ENCODE results near the gene CDH8.
"Not testable (repeated sequence)": the region's sequence is repeated elsewhere in the genome, so short reads cannot be mapped to it uniquely, and the experiment has no call there.

Gene CDH8

DNA sequence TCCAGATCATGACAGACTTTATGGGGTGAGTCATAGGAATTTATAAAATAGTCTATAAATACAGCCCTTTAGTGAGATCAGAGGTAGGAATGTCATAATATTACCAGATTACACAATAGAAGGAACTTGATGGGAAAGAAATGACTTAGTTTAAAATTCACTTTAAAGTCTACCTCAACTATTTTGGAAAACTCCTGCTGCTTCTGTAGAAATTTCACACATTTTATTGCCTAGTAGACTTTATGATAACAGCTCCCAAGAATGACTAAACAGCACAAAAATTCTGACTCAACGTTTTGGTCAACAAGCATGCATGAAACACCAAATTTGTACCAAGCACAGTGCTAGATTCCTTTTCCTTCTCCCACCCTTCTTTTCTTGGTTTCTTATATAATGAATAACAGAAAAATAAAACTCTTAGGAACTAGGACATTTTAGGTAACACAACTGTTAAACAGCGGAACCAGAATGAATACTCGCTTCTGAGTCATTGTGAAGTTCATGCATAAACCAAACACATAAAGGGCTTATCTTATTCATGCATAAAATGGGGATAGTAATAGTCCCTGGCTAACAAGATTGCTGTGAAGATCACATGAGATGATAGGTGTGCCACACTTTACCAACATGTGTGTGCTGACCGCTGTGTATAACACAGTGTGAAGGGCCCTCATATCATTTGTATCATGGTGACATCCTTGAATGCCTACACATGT lies 243.9 kb downstream of the CDH8 start:
- no peak for DNase-seq (ENCODE audit: insufficient read length, low spot score)
- TF ChIP-seq POLR2AphosphoS5 (IDR thresholded peaks at IDR 0.05; ENCODE audit: low read depth, low read length) (no peak), POU2F2 (IDR thresholded peaks at IDR 0.05; ENCODE audit: low read depth, low read length) (no peak), POLR2A (IDR thresholded peaks at IDR 0.05; ENCODE audit: low read depth, low read length) (no peak), TAF1 (IDR thresholded peaks at IDR 0.05; ENCODE audit: low read depth, low read length) (no peak), SPI1 (IDR thresholded peaks at IDR 0.05; ENCODE audit: low read depth, low read length) (no peak), PAX5 (IDR thresholded peaks at IDR 0.05; ENCODE audit: insufficient read depth, low read length, severe bottlenecking) (no peak)

GRCh38 chr16:61791464-61791863 lies 244.8 kb downstream of the CDH8 start:
- DNase-seq (ENCODE audit: insufficient read length, low spot score) = no peak
- FAIRE-seq = no peak
- TF ChIP-seq PAX5 (IDR thresholded peaks at IDR 0.05; ENCODE audit: insufficient read depth, low read length, severe bottlenecking) (no peak), POU2F2 (IDR thresholded peaks at IDR 0.05; ENCODE audit: low read depth, low read length) (no peak), POLR2AphosphoS5 (IDR thresholded peaks at IDR 0.05; ENCODE audit: low read depth, low read length) (no peak), SPI1 (IDR thresholded peaks at IDR 0.05; ENCODE audit: low read depth, low read length) (no peak), TAF1 (IDR thresholded peaks at IDR 0.05; ENCODE audit: low read depth, low read length) (no peak), POLR2A (IDR thresholded peaks at IDR 0.05; ENCODE audit: low read depth, low read length) (no peak)

More for the DNA sequence above, 243.9 kb downstream of the CDH8 start:
- no peak for FAIRE-seq

DNA sequence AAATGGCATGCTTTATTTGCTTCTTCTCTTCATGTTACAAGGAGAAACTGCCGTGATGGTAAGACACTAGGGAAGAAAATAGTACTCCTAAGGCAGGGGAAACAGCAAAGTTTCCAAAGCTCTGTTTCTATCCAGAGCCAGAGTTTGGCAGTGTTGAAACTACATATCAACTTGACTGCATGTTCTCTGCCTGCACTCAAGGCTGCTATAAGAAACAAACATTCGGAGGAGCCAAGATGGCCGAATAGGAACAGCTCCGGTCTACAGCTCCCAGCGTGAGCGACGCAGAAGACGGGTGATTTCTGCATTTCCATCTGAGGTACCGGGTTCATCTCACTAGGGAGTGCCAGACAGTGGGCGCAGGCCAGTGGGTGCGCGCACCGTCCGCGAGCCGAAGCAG lies 254.4 kb downstream of the CDH8 start:
- FAIRE-seq; DNase-seq (ENCODE audit: insufficient read length, low spot score): not testable (repeated sequence)

GRCh38 chr16:61780161-61780560 lies 256.1 kb downstream of the CDH8 start:
- DNase-seq (ENCODE audit: insufficient read length, low spot score) (no peak), FAIRE-seq (no peak)
- TF ChIP-seq POLR2AphosphoS5 (IDR thresholded peaks at IDR 0.05; ENCODE audit: low read depth, low read length) (no peak), POU2F2 (IDR thresholded peaks at IDR 0.05; ENCODE audit: low read depth, low read length) (no peak), POLR2A (IDR thresholded peaks at IDR 0.05; ENCODE audit: low read depth, low read length) (no peak), TAF1 (IDR thresholded peaks at IDR 0.05; ENCODE audit: low read depth, low read length) (no peak), PAX5 (IDR thresholded peaks at IDR 0.05; ENCODE audit: insufficient read depth, low read length, severe bottlenecking) (no peak), SPI1 (IDR thresholded peaks at IDR 0.05; ENCODE audit: low read depth, low read length) (no peak)

GRCh38 chr16:61770301-61770700 lies 265.9 kb downstream of the CDH8 start:
- no peak for FAIRE-seq
- no peak for DNase-seq (ENCODE audit: insufficient read length, low spot score)

DNA sequence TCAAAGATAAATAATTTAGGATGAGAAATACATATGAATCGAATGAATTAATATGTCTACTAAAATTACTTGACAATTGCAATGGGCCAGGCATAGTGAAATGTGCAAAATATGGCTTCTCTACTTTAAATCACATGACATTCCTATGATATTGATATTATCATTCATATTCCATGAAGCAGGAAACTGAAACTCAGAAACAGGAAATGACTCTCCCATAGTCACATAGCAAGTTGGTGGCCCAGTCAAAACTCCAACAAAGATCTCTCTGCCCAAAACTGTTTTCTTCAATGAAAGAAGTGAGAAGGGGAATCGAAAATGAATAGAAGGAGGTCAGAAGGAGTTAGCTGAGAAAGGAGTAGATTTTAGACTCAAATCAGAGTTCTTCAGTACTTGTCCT lies 272.2 kb downstream of the CDH8 start:
- TF ChIP-seq POU2F2 (IDR thresholded peaks at IDR 0.05; ENCODE audit: low read depth, low read length) (no peak), POLR2A (IDR thresholded peaks at IDR 0.05; ENCODE audit: low read depth, low read length) (no peak), SPI1 (IDR thresholded peaks at IDR 0.05; ENCODE audit: low read depth, low read length) (no peak), POLR2AphosphoS5 (IDR thresholded peaks at IDR 0.05; ENCODE audit: low read depth, low read length) (no peak), TAF1 (IDR thresholded peaks at IDR 0.05; ENCODE audit: low read depth, low read length) (no peak), PAX5 (IDR thresholded peaks at IDR 0.05; ENCODE audit: insufficient read depth, low read length, severe bottlenecking) (no peak)
- no peak for DNase-seq (ENCODE audit: insufficient read length, low spot score)
- FAIRE-seq = no peak

More at GRCh38 chr16:61770301-61770700, 265.9 kb downstream of the CDH8 start:
- no peak for TF ChIP-seq POLR2A (IDR thresholded peaks at IDR 0.05; ENCODE audit: low read depth, low read length)
- TF ChIP-seq POLR2AphosphoS5 (IDR thresholded peaks at IDR 0.05; ENCODE audit: low read depth, low read length) = no peak
- TF ChIP-seq POU2F2 (IDR thresholded peaks at IDR 0.05; ENCODE audit: low read depth, low read length) = no peak
- no peak for TF ChIP-seq PAX5 (IDR thresholded peaks at IDR 0.05; ENCODE audit: insufficient read depth, low read length, severe bottlenecking)
- no peak for TF ChIP-seq SPI1 (IDR thresholded peaks at IDR 0.05; ENCODE audit: low read depth, low read length)
- no peak for TF ChIP-seq TAF1 (IDR thresholded peaks at IDR 0.05; ENCODE audit: low read depth, low read length)

DNA sequence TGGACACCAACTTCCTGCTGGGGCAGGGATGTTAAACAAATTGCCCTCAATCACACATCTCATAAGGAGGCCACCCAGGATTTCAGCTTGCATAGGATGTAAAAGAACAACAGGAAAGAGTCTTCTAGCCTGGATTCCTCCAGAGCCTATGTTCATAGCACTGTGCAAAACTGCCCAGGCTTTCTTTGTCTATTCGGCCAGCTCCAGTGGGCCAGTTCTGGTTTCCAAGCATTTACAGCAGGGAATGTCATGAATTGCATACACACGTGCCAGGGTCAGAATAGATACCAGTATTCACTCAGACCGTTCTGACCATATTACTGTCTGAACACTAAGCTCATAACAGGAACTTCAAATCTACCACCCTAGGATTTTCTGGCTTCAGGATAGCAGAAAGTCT lies 273.2 kb downstream of the CDH8 start:
- DNase-seq (ENCODE audit: insufficient read length, low spot score) (no peak), FAIRE-seq (no peak)
- no peak for TF ChIP-seq POLR2AphosphoS5 (IDR thresholded peaks at IDR 0.05; ENCODE audit: low read depth, low read length)
- no peak for TF ChIP-seq SPI1 (IDR thresholded peaks at IDR 0.05; ENCODE audit: low read depth, low read length)
- no peak for TF ChIP-seq PAX5 (IDR thresholded peaks at IDR 0.05; ENCODE audit: insufficient read depth, low read length, severe bottlenecking)
- no peak for TF ChIP-seq TAF1 (IDR thresholded peaks at IDR 0.05; ENCODE audit: low read depth, low read length)
- TF ChIP-seq POLR2A (IDR thresholded peaks at IDR 0.05; ENCODE audit: low read depth, low read length) = no peak
- TF ChIP-seq POU2F2 (IDR thresholded peaks at IDR 0.05; ENCODE audit: low read depth, low read length) = no peak

DNA sequence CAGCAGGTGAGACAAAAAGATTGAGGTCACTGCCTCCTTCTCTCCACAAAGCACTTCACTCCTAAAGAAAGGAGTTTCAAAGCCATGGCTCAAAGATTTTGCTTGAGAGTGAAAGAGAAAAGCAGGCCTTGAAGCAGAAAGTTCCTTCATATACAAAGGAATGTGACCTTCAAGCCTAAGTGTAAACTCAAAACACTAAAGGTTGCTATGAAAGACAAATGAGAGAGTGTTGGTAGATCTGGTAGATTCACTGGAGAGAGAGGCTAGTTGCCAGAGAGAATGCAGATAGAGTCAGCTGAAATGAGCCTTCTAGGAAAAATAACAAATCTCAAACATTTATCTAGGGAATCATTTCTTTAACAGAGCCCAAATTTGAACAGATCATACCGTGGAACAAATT lies 305.2 kb downstream of the CDH8 start:
- FAIRE-seq (no peak), DNase-seq (ENCODE audit: insufficient read length, low spot score) (no peak)
- TF ChIP-seq POU2F2 (IDR thresholded peaks at IDR 0.05; ENCODE audit: low read depth, low read length) (no peak), POLR2A (IDR thresholded peaks at IDR 0.05; ENCODE audit: low read depth, low read length) (no peak)

DNA sequence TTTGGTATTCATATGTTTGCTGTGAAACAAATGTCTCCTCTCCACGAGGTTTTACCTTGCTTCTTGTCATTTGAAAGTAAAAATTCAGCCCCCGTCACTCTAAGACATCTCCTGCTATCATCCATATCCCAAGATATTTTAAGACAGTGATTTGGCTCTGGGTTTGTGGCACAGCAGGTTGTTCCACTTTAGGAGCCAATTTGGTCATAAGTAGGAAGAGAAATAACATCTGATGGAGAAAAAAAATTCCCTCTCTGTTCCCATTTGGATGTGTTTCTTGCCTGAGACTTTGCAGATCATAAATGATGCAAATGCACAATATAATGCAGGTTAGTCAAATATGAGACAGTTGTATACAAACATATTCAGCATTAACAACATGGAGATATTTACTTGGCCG lies 309.5 kb downstream of the CDH8 start:
- DNase-seq (ENCODE audit: insufficient read length, low spot score) (no peak), FAIRE-seq (no peak)
- no peak for TF ChIP-seq POLR2A (IDR thresholded peaks at IDR 0.05; ENCODE audit: low read depth, low read length)
- TF ChIP-seq SPI1 (IDR thresholded peaks at IDR 0.05; ENCODE audit: low read depth, low read length) = no peak
- TF ChIP-seq POU2F2 (IDR thresholded peaks at IDR 0.05; ENCODE audit: low read depth, low read length) = no peak
- TF ChIP-seq TAF1 (IDR thresholded peaks at IDR 0.05; ENCODE audit: low read depth, low read length) = no peak
- no peak for TF ChIP-seq POLR2AphosphoS5 (IDR thresholded peaks at IDR 0.05; ENCODE audit: low read depth, low read length)
- no peak for TF ChIP-seq PAX5 (IDR thresholded peaks at IDR 0.05; ENCODE audit: insufficient read depth, low read length, severe bottlenecking)

- DNase-seq (ENCODE audit: insufficient read length, low spot score) = no peak
- TF ChIP-seq POU2F2 (IDR thresholded peaks at IDR 0.05; ENCODE audit: low read depth, low read length) (no peak), SPI1 (IDR thresholded peaks at IDR 0.05; ENCODE audit: low read depth, low read length) (no peak), POLR2A (IDR thresholded peaks at IDR 0.05; ENCODE audit: low read depth, low read length) (no peak), PAX5 (IDR thresholded peaks at IDR 0.05; ENCODE audit: insufficient read depth, low read length, severe bottlenecking) (no peak), TAF1 (IDR thresholded peaks at IDR 0.05; ENCODE audit: low read depth, low read length) (no peak)
- no peak for FAIRE-seq
Measured at GRCh38 chr16:61726125-61726524, 310.1 kb downstream of the CDH8 start.
